Cerebellar cortex (tissue), 1 donor: ENCODE results near the gene SRSF7.
"Not testable (repeated sequence)": the region's sequence is repeated elsewhere in the genome, so short reads cannot be mapped to it uniquely, and the experiment has no call there.

Source experiments
- DNase-seq: peaks from one replicate; pipeline ENCODE4 v3.0.0-alpha.2; 2015; ENCODE audit warnings: low spot score

Gene SRSF7

GRCh38 chr2:38750891-38751595, at the start of gene SRSF7:
Gene SRSF7 (minus strand): TSS chr2:38751361. CDS start chr2:38751256, 105 bp downstream.
- peak; percentile 99 for DNase-seq

GRCh38 chr2:38797953-38798352, 46.8 kb upstream of the SRSF7 start:
- DNase-seq: no peak

GRCh38 chr2:38797250-38797676, 46.1 kb upstream of the SRSF7 start:
- no peak for DNase-seq

- not testable (repeated sequence) for DNase-seq
These were observed 43.9 kb upstream of the SRSF7 start for GRCh38 chr2:38795016-38795415.

- DNase-seq: no peak
These were observed 43.2 kb upstream of the SRSF7 start for GRCh38 chr2:38794235-38794946.

GRCh38 chr2:38793511-38793910, 42.4 kb upstream of the SRSF7 start:
- no peak for DNase-seq

- no peak for DNase-seq
These were observed 41.6 kb upstream of the SRSF7 start for GRCh38 chr2:38792751-38793150.

- DNase-seq: not testable (repeated sequence)
These were observed 41.2 kb upstream of the SRSF7 start for GRCh38 chr2:38792321-38792720.

- no peak for DNase-seq
These were observed 40.6 kb upstream of the SRSF7 start for GRCh38 chr2:38791744-38792143.

- DNase-seq: no peak
These were observed 38.5 kb upstream of the SRSF7 start for GRCh38 chr2:38789691-38790090.

GRCh38 chr2:38788306-38788705, 37.1 kb upstream of the SRSF7 start:
- DNase-seq: no peak

- no peak for DNase-seq
These were observed 32.4 kb upstream of the SRSF7 start for GRCh38 chr2:38783586-38783985.

- DNase-seq: no peak
These were observed 27.5 kb upstream of the SRSF7 start for GRCh38 chr2:38778687-38779082.

GRCh38 chr2:38776531-38776930, 25.4 kb upstream of the SRSF7 start:
- no peak for DNase-seq

GRCh38 chr2:38775921-38776225, 24.7 kb upstream of the SRSF7 start:
- DNase-seq: no peak

GRCh38 chr2:38775097-38775920, 24.1 kb upstream of the SRSF7 start:
- no peak for DNase-seq

GRCh38 chr2:38771632-38772031, 20.5 kb upstream of the SRSF7 start:
- DNase-seq: no peak

GRCh38 chr2:38765551-38765950, 14.4 kb upstream of the SRSF7 start:
- DNase-seq: no peak

GRCh38 chr2:38765149-38765548, 14.0 kb upstream of the SRSF7 start:
- DNase-seq: no peak

- DNase-seq: no peak
These were observed 12.6 kb upstream of the SRSF7 start for GRCh38 chr2:38763728-38764127.

- no peak for DNase-seq
These were observed 12.1 kb upstream of the SRSF7 start for GRCh38 chr2:38763228-38763627.

- not testable (repeated sequence) for DNase-seq
These were observed 4.7 kb upstream of the SRSF7 start for GRCh38 chr2:38755891-38756290.

- no peak for DNase-seq
These were observed 3.3 kb upstream of the SRSF7 start for GRCh38 chr2:38754506-38754905.
